Upper lobe of left lung (tissue), 4 donors: Measurements from ENCODE around the gene STON1.
"Not testable (repeated sequence)": the region's sequence is repeated elsewhere in the genome, so short reads cannot be mapped to it uniquely, and the experiment has no call there.

ENCODE experiments used
- CTCF ChIP-seq, 6 experiments: fragments of 450-650 bp in 4 of 6; fragments of 200-600 bp in 2 of 6; sonication (generic) in 2 of 6; IDR thresholded peaks; one replicate each; pipeline ENCODE4 v1.5.1; 2016 to 2019; ENCODE audit warnings: antibody characterized with exemption in 6 of 6
- EP300 ChIP-seq, 4 donors: sonication (generic); formaldehyde crosslinking; IDR thresholded peaks; one replicate each; pipeline ENCODE4 v1.5.1; 2017; ENCODE audit warnings: antibody characterized with exemption in 4 of 4, control low read depth in 2 of 4
- POLR2A ChIP-seq, 4 donors: fragments of 450-650 bp; IDR thresholded peaks; one replicate each; pipeline ENCODE4 v1.5.1; 2016 to 2017; ENCODE audit warnings: antibody characterized with exemption in 4 of 4, mild to moderate bottlenecking in 2 of 4
- POLR2AphosphoS5 ChIP-seq, 2 donors: sonication (generic); formaldehyde crosslinking; IDR thresholded peaks; one replicate each; pipeline ENCODE4 v1.5.1; 2017; ENCODE audit warnings: antibody characterized with exemption in 2 of 2

- TF ChIP-seq CTCF, POLR2A, EP300, POLR2AphosphoS5 (IDR thresholded peaks at IDR 0.05): not testable (repeated sequence)
Measured at GRCh38 chr2:48596751-48597150, 66.8 kb downstream of the STON1 start.
